B cell (primary cell): ENCODE results near the gene RDH14.

Experiments used
- EZH2 ChIP-seq: IDR thresholded peaks from 2 replicates; pipeline ENCODE4 v1.6.1; 2012; ENCODE audit warnings: borderline replicate concordance, low read depth, mild to moderate bottlenecking, moderate library complexity, low read length; ENCODE audit not compliant: insufficient read depth, poor library complexity, severe bottlenecking
- TF ChIP-seq, protein P1 (sequence below): fragments of 200-600 bp; IDR thresholded peaks from one replicate; pipeline ENCODE4 v1.8.0; 2022; ENCODE audit warnings: antibody characterized with exemption, mild to moderate bottlenecking

DNA sequence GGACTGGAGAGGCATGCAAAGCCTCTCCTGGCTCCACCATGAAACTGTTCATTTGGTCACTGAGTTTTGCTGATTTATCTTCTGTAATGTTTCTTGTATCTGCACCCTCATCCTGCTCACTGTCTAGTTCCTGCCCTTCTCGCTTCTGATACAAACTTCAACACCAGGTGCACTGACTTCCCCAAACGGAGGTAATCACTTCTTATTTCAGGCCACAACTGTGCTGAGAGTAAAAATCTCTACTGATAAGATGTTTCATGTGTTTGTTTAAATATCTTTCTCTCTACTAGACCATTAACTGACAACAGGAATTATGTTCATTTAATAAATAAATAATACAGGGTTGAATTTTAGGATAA, 39.8 kb upstream of the RDH14 start:
- TF ChIP-seq, protein P1, sequence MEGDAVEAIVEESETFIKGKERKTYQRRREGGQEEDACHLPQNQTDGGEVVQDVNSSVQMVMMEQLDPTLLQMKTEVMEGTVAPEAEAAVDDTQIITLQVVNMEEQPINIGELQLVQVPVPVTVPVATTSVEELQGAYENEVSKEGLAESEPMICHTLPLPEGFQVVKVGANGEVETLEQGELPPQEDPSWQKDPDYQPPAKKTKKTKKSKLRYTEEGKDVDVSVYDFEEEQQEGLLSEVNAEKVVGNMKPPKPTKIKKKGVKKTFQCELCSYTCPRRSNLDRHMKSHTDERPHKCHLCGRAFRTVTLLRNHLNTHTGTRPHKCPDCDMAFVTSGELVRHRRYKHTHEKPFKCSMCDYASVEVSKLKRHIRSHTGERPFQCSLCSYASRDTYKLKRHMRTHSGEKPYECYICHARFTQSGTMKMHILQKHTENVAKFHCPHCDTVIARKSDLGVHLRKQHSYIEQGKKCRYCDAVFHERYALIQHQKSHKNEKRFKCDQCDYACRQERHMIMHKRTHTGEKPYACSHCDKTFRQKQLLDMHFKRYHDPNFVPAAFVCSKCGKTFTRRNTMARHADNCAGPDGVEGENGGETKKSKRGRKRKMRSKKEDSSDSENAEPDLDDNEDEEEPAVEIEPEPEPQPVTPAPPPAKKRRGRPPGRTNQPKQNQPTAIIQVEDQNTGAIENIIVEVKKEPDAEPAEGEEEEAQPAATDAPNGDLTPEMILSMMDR = no peak
- no peak for TF ChIP-seq EZH2
